Umbilical cord (tissue), 2 donors: Measurements from ENCODE around the gene MT1G. TPM values are rescaled to one million over a fixed set of nuclear protein-coding genes. Genes with fewer than 3 reads are reported as not detected.
"Not testable (repeated sequence)": the region's sequence is repeated elsewhere in the genome, so short reads cannot be mapped to it uniquely, and the experiment has no call there.

Source experiments
- DNase-seq: peaks from one replicate; pipeline ENCODE4 v3.0.0-alpha.2; 2015; ENCODE audit warnings: low spot score
- total RNA-seq: library from RNA; depleted of rRNA; stranded (reverse); fragments of >200 nt; gene quantifications from one replicate; pipeline ENCODE4 v1.2.3, GENCODE V29; 2014; ENCODE audit warnings: low replicate concordance; ENCODE audit not compliant: insufficient read depth

The MT1G gene
- total RNA-seq, 1 donor from 2014 or later: not detected

DNA sequence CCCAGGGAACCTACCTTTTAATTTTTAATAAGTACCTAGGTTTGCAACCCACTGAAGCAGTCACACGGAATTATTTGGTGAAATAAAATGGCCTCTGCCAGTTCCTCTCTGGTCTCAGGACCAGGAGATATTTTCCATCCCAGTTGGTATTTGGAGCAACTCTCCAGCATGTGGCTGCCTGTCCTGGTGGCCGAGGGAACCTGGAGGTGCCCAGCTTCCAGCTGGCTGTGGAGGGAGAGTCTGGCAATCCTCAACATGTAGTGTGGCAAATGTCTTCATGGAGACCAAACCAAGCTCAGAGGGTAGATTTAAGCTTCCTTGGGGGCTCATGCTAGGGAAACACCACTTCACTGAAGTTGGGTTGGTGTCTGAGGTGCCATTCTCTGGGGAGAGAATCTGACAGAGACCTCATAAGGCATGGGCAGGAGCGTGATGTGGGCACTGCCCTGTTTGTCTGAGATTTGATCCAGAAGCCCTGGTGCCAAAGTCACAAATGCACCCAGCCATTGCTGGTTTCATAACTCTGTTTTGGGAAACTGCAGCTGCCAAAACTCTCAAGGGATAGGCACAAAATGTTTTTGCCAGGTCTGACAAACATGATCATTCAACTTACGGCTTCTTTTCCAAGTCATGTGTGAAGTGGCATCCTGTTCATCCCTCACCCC lies 17.2 kb upstream of the MT1G start:
- DNase-seq: no peak

DNA sequence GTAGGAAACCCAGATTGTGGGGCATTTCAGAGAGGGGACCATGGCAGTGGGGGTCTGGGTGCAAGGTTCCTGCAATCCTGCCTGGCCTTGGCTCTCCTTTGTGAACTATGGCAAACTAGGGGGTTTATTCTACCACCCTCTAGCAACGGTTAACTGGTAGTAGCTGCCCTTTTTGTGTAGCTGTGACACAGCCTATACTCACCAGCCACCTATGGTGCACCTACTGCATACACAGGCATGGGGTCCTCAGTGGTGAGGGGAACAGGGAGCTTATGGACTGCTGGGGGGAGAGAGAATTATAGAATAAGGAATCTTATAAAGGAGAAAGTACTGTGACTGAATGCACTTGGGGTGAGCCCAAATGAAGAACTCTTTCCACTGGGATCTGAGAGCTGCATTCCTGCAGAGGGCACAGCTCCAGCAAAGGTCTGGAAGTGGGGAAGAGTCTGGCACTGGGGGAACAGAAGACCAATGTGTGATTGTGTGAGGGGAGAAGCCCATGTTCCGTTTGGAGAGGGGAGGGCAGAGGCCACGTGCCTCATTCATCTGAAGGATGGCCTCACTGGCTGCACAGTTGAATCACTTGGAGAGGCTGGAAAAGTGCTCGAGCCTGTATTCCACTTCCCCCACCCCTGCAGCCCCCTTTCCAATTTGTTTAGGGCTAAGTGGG lies 16.5 kb upstream of the MT1G start:
- no peak for DNase-seq

DNA sequence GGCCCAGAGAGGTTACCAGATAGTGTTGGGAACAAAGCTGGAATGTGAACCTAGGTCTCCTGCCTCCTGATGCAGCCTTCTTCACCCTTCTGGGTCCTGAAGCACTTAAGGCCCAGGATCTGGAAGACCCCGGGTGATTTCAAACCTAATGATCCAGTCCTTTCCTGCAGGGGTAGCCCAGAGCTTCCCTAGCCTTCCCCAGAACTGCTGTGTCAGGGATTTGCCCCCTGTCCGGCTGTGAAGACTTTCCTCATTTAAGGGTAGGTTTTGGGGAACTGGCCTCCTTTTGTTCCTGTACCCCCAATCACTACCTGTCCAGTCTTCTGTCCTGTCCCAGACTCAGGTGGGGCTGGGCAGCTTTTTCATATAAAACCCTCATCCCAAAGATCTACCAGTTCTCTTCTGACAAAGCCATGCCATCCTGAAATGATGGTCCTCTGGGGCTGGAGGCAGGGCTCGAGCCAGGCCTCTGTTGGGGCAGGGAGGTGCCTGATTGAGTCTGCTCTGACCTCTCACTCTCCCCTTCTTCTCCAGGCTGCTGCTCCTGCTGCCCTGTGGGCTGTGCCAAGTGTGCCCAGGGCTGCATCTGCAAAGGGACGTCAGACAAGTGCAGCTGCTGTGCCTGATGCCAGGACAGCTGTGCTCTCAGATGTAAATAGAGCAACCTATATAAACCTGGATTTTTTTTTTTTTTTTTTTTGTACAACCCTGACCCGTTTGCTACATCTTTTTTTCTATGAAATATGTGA lies 15.7 kb upstream of the MT1G start:
- no peak for DNase-seq

DNA sequence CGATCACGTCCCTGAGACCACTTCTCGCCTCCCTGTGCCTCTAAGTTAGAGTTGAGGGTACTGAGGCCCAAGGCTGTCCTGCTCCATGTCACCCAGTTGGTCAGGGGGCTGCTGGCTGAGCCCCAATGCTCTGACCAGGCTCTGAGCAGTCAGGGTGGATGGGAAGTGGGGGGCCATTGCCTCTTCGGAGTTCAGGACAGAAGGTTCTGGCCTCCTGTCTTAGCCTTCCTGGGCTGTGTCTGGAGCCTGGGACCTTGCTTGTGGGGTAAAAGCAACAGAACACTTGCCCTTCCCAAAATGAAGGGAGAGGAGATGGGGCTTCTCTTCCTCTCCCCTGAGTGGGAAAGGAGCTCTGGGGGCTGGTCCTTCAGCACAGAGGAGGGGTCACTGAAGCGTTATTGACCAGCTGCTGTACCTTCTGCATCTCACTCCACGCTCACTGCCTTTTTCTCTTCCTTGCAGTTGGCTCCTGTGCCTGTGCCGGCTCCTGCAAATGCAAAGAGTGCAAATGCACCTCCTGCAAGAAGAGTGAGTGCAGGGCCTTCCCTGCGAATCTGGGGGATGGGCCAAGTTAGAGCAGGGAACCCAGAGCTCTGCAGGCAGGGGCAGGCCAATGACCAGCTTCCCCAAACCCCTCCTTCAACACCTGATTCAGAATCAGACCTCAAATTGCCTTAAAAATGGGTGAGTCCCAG lies 15.0 kb upstream of the MT1G start:
- DNase-seq: no peak

DNA sequence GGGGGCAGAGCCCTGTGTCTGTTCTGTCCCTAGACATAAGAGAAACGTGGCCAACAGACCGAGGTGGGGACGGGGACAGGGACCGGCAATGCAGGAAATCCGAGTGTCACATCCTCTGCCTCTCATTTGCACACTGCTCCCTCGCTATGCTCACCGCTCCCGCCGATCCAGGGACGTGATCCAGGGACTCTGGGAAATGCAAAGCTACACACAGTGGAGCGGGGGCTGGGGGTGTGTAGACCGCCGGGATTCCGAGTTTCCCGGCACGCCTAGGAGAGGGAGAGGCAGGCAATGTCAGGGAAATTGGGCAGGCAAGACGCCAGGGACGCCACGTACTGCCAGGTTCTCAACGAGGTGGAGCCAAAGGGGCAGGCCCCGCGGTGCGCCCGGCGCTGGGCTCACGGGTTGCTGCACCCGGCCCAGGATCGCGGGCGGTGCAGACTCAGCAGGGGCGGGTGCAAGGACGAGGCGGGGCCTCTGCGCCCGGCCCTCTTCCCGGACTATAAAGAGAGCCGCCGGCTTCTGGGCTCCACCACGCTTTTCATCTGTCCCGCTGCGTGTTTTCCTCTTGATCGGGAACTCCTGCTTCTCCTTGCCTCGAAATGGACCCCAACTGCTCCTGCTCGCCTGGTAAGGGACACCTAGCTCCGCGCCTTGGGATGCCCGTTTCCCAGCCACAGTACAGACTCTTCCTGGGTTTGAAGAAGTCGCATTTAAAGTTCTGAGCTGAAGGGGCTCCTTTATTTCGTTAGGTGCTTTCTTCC lies 14.3 kb upstream of the MT1G start, which contains the start of gene MT1X:
TSS of gene MT1X (plus strand) at position 532 of the 764 bp plus-strand sequence. CDS start at position 603, 71 bp downstream.
- peak; percentile 94 for DNase-seq

DNA sequence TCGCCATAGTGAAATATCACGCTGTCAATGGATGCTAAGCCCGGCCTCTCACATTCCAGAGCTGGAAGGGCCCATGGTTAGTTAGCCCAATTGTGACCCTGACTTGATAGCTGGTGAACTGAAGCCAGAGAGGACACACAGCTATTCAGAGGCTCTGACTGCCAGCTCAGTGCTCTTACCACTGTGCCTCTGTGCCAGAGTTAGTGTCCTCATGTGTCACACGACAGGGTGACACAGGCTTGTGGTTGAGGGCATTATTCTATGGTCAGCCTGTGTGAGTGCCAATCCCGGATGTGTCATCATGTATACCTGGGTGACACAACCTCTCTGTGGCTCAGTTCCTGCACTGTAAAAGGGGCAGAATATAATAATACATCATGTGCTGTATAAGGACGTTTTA lies 12.0 kb upstream of the MT1G start:
- no peak for DNase-seq

DNA sequence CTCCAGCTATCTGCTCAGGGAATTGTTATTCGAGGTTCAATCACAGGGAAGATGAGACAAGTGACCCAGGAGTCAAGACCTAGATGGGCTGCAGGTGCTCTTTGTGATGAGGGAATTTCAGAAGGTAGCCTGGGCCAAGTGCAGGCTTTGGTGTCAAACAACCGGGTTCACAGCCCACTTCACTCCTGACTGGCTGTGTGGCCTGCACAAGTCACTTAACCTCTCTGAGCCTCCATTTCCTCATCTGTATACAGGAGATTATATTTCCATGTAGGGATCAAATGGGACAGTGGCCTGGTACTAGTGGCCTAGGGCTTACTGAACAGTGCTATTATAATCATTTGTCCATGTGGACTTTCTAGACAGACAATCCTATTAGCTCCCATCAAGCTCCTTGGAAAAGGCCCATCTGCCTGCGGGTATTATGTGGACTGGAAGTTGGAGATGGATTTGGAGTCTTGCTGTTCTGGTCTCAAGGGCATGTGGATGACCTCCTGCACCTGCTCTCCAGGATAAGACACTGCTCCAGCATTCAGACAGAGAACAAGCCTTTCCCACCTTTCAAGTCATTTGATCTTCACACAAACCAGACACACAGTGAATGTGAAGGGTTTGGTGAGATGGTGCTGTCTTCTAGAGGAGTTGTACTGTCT lies 11.3 kb upstream of the MT1G start:
- no peak for DNase-seq

DNA sequence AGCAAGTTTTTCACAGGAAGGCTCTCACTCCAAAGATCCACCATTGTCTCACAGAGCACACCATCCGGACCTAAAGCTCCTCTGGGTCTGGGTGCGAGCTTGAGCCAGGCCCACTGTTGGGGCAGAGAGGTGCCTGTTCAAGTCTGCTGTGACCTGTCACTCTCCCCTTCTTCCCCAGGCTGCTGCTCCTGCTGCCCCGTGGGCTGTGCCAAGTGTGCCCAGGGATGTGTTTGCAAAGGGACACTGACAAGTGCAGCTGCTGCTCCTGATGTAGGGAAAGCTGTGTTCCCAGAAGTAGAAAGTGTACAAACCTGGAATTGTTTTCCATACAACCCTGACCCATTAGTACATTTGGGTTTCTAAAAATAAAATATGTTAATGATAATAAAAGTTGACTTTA lies 9.6 kb upstream of the MT1G start:
- no peak for DNase-seq

DNA sequence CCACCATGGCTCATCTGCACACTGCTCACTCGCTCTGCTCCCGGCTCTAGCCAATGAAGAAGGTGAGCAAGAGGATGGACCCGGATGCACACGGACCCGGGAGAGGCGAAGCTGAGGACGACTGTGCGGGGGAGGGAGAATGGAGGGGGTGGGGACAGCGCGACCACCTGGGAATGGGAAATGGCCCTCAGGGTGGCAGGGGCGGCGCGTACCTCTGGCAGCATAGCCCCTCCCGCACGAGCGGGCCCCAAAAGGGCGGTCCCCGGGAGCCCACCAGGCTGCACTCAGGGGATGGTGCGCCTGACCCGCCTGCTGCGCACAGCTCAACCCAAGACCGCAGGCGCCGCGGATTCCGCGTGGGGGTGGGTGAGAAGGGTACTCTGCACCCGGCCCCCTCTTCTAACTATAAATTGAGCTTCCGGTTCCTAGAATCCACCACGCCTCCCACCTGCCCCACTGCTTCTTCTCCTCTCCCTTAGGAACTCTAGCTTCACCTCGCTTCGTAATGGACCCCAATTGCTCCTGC lies 7.9 kb upstream of the MT1G start:
- DNase-seq: no peak

DNA sequence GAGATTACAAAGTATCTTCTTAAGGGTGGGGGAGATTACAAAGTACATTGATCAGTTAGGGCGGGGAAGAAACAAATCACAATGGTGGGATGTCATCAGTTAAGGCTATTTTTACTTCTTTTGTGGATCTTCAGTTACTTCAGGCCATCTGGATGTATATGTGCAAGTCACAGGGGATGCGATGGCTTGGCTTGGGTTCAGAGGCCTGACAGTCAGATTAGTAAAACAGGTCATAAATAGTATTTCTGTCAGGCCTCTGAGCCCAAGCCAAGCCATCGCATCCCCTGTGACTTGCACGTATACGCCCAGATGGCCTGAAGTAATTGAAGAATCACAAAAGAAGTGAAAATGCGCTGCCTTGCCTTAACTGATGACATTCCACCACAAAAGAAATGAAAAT lies 6.7 kb upstream of the MT1G start:
- not testable (repeated sequence) for DNase-seq

DNA sequence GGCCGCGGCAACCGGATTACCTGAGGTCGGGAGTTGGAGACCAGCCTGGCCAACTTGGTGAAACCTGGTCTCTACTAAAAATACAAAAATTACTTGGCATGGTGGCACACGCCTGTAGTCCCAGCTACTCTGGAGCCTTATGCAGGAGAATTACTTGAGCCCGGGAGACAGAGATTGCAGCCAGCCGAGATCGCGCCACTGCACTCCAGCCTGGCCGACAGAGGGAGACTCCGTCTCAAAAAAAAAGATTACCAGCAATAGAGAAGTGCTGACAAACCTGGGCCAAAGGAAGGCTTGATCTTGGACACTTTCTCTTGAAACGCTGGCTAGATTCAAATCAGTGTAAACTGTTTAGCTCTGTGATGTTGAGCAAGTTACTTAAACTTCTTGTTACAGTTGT lies 6.1 kb upstream of the MT1G start:
- DNase-seq: no peak

DNA sequence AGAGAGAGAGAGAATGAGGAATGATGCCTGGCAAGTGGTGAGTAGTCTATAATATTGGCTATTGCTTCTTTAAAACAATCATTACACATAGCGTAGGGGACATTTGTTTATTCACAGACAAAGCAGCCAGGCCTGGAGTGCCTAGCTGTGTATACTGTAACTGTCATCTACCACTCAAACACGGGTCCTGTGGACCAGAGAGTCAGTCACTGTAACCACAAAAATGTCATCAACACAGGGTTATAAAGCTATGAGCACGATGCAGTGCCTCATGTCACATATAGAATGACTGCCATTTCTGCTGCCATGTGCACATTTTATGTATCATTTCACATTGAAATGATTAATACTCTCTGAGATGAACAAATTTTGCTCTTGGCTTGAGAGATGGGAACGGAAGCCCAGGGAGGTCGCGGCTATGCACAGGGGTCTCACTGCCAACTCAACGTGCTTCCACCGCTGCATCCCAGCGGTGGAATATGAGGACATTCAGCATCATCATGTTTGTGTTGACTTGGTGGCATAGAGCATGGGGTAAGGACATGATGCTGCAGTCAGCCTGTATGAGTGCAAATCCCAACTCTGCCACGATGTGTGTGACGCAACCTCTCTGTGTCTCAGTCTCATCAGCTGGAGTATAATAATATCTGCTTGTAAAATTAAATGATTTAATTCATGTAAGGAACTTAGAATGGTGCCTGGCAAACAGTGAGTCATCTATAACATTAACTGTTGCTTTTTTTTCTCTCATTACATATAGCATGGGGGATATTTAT lies 5.1 kb upstream of the MT1G start:
- DNase-seq: no peak

DNA sequence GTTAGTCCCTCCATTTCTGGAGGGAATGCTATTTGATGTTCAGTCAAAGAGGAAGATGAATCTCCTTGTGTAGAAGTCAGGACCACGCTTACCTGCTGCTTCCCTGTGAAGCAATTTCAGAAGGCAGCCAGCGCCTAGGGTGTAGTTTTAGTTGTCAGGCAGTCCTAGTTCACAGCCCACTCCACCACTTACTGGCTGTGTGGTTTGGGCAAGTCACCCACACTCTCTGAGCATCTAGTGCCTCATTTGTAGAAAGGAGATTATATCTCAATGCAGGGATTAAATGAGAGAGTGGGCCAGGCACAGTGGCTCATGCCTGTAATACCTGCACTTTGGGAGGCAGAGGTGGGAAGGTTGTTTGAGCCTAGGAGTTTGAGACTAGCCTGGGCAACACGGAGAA lies 4.3 kb upstream of the MT1G start:
- DNase-seq: not testable (repeated sequence)

DNA sequence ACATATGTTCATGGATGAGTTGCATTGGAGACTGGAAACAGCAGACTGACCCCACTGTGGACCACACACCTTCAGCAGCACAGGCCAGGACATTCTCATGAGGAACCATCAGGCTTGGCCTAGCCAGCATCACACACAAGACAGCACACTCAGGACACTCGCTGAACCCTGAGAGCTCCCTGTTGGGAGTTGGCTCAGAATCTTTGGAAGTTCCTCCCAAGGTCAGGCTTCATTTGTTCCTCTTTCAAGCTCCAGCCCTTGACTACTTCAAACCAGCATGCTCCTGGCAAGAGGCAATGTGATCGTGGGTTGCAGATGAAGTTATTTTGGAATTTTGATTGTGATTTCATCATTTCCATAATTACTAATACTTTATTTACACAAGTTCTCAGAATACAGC lies 3.8 kb upstream of the MT1G start:
- not testable (repeated sequence) for DNase-seq

DNA sequence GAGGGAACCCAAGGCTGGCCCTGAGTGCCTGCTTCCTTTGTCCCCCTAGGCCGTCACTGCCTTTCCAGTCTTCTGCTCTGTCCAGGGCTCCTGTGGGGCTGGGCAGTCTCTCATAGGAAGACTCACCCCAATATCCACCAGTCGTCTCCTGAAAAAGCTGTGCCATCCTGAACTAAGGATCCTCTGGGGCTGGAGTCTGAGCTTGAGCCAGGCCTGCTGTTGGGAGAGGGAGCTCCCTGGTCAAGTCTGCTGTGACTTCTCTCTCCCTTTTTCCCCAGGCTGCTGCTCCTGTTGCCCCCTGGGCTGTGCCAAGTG lies 2.7 kb upstream of the MT1G start:
- DNase-seq: no peak

DNA sequence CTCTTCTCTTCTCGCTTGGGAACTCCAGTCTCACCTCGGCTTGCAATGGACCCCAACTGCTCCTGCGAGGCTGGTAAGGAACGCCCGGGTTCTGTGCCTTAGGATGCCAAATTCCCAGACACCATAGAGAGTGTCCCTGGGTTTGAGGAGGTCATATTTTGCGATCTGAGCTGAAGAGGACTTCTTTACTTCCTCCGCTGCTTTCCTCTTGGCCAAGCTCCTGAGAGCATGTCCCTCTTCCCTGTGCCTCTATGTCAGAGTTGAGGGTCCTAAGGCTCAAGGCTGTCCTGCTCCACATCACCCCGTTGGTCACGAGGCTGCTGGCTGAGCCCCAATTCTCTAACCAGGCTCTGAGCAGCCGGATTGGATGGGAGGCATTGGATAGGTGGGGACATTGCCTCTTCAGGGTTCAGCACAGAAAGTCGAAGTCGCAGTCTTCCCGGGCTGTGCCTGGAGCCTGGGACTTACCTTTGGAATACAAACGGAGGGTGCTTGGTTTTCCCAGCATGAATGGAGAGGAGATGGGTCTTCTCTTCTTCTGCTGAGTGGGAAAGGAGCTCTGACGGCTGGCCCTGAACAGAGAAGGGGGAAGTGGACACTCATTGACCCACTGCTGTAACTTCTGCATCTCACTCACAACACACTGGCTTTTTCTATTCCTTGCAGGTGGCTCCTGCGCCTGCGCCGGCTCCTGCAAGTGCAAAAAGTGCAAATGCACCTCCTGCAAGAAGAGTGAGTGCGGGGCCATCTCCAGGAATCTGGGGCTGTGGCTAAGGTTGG lies 2.2 kb upstream of the MT1G start:
- no peak for DNase-seq

DNA sequence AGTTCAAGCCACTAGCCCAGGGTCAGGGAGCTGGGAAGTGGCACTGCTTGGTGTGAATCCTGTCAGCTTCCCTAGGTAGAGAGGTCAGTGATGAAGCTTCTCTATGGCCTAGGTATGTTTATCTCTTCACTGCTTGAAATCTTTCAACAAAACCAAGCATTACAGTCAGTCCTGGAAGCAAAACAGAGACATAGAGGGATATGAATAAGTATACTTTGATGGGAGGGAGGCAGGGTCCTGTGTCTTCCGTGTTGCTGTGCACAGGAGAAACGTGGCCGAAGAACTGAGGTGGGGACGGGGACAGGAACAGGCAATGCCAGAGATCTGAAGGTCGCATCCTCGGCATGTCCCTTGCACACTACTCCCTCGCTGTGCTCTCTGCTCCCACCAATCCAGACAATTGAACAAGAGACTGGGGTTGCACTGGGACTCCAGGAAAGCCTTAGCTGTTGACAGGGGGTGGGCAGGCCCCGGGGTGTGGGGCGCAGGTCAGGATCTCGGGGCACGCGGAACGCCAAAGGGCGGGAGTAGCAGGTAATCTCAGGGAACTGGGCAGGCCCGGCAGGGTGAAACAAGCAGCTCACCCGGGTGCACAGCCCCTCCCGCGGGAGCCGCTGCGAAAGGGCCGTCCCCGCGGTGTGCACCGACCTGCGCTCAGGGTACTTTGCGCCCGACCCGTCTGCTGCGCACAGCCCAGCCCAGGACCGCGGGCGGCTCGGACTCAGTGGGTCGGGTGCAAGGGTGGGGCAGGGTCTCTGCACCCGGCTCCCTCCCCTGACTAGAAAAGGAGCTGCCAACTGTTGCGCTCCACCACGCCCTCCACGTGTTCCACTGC lies 1.4 kb upstream of the MT1G start, which contains the start of gene MT1H:
TSS of gene MT1H (plus strand) at position 810 of the 835 bp plus-strand sequence. CDS start 71 bp downstream, outside the sequence.
- no peak for DNase-seq
